Nephron (organoid): ENCODE measurements around the gene SLC39A6.

Source experiments
- H3K27ac Mint-ChIP-seq, 3 experiments: 2 replicates each; pipeline ENCODE4 v1.8.0; 2020; ENCODE audit warnings: mixed read lengths in 3 of 3, mild to moderate bottlenecking in 2 of 3, moderate library complexity in 1 of 3
- H3K27me3 Mint-ChIP-seq: 2 replicates; pipeline ENCODE4 v1.8.0; 2021; ENCODE audit warnings: low read depth, mild to moderate bottlenecking, moderate library complexity, mixed read lengths
- H3K36me3 Mint-ChIP-seq: 2 replicates; pipeline ENCODE4 v1.8.0; 2020; ENCODE audit warnings: low read depth, mixed read lengths
- H3K4me1 Mint-ChIP-seq: 2 replicates; pipeline ENCODE4 v1.8.0; 2020; ENCODE audit warnings: mixed read lengths
- H3K4me3 Mint-ChIP-seq, 3 experiments: 2 replicates each; pipeline ENCODE4 v1.8.0; 2020; ENCODE audit warnings: mild to moderate bottlenecking in 3 of 3, mixed read lengths in 3 of 3, moderate library complexity in 2 of 3
- H3K9me3 Mint-ChIP-seq: 2 replicates; pipeline ENCODE4 v1.8.0; 2020; ENCODE audit warnings: mixed read lengths
- TF ChIP-seq, protein P1 (sequence below), 3 experiments: fragments of 200-600 bp; sonication (generic); IDR thresholded peaks; one replicate each; pipeline ENCODE4 v1.5.0; 2021; ENCODE audit warnings: antibody characterized with exemption in 3 of 3; ENCODE audit not compliant: unreplicated experiment in 3 of 3

The SLC39A6 gene, protein sequence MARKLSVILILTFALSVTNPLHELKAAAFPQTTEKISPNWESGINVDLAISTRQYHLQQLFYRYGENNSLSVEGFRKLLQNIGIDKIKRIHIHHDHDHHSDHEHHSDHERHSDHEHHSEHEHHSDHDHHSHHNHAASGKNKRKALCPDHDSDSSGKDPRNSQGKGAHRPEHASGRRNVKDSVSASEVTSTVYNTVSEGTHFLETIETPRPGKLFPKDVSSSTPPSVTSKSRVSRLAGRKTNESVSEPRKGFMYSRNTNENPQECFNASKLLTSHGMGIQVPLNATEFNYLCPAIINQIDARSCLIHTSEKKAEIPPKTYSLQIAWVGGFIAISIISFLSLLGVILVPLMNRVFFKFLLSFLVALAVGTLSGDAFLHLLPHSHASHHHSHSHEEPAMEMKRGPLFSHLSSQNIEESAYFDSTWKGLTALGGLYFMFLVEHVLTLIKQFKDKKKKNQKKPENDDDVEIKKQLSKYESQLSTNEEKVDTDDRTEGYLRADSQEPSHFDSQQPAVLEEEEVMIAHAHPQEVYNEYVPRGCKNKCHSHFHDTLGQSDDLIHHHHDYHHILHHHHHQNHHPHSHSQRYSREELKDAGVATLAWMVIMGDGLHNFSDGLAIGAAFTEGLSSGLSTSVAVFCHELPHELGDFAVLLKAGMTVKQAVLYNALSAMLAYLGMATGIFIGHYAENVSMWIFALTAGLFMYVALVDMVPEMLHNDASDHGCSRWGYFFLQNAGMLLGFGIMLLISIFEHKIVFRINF

DNA sequence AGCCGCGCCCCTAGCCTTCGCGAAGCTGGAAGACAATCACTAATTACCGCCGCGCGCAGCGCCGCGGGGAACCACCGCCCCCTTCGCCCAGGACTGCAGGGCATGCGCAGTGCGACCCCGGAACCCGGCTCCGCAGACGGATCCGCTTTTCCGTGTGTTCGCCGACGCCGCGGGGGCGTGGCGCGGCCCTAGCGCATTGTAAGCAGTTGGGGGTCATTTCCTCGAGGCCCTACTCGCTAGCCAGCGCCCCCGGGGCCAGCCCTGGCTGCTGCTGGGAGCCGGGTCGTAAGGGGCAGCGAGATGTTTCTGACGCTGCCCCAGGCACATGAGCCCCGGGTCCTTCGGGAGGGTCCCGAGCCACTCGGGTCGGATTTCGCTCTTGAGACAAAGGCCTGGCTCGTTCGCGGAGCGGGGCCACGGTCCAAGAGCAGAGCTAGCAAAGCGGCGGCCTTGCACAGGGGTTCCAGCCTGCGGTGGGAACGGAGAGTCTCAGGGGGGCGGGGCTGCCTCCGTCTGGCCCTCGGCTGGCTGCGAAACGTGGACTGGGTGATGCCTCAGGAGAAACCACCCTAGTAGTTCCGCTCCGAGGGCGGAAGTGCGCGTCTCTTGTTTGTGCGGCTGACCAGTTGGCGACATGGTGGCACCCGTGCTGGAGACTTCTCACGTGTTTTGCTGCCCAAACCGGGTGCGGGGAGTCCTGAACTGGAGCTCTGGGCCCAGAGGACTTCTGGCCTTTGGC is at the start of gene SLC39A6, which contains the start of gene ELP2:
SLC39A6 (minus strand) TSS at position 41 of the 739 bp plus-strand sequence. CDS start 2,333 bp downstream, outside the sequence.
ELP2 (plus strand) TSS at position 600 of the 739 bp plus-strand sequence; CDS start at position 635, 35 bp downstream.
- peaks cover 34% of the 10 kb centered on the region for H3K4me1 Mint-ChIP-seq
- TF ChIP-seq, protein P1, sequence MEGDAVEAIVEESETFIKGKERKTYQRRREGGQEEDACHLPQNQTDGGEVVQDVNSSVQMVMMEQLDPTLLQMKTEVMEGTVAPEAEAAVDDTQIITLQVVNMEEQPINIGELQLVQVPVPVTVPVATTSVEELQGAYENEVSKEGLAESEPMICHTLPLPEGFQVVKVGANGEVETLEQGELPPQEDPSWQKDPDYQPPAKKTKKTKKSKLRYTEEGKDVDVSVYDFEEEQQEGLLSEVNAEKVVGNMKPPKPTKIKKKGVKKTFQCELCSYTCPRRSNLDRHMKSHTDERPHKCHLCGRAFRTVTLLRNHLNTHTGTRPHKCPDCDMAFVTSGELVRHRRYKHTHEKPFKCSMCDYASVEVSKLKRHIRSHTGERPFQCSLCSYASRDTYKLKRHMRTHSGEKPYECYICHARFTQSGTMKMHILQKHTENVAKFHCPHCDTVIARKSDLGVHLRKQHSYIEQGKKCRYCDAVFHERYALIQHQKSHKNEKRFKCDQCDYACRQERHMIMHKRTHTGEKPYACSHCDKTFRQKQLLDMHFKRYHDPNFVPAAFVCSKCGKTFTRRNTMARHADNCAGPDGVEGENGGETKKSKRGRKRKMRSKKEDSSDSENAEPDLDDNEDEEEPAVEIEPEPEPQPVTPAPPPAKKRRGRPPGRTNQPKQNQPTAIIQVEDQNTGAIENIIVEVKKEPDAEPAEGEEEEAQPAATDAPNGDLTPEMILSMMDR (IDR thresholded peaks at IDR 0.05; ENCODE audit: unreplicated experiment in 3 of 3): no peak
- H3K27ac Mint-ChIP-seq: peak within 1 kb of the TSS; percentile 98 to 99 (median 98)
- H3K4me3 Mint-ChIP-seq: peak within 1 kb of the TSS; percentile 90 to 96 (median 92)
- no peaks in the 10 kb centered on the region for H3K27me3 Mint-ChIP-seq
- H3K9me3 Mint-ChIP-seq: no peaks in the 10 kb centered on the region
- peaks cover 36% of the 10 kb centered on the region for H3K36me3 Mint-ChIP-seq

GRCh38 chr18:36177913-36178312 is 48.8 kb upstream of the SLC39A6 start:
- H3K27ac Mint-ChIP-seq: no peak overlapping the region
- no peak overlapping the region for H3K4me3 Mint-ChIP-seq
- peaks cover 1% of the 10 kb centered on the region for H3K27me3 Mint-ChIP-seq
- peaks cover 33% of the 10 kb centered on the region for H3K36me3 Mint-ChIP-seq
- no peaks in the 10 kb centered on the region for H3K9me3 Mint-ChIP-seq
- TF ChIP-seq, protein P1 (IDR thresholded peaks at IDR 0.05; ENCODE audit: unreplicated experiment in 3 of 3): no peak
- peaks cover 12% of the 10 kb centered on the region for H3K4me1 Mint-ChIP-seq

- H3K4me1 Mint-ChIP-seq: peaks cover 12% of the 10 kb centered on the region
- no peaks in the 10 kb centered on the region for H3K9me3 Mint-ChIP-seq
- no peaks in the 10 kb centered on the region for H3K27me3 Mint-ChIP-seq
- peaks cover 41% of the 10 kb centered on the region for H3K36me3 Mint-ChIP-seq
- H3K4me3 Mint-ChIP-seq: no peak overlapping the region
- no peak overlapping the region for H3K27ac Mint-ChIP-seq
- TF ChIP-seq, protein P1 (IDR thresholded peaks at IDR 0.05; ENCODE audit: unreplicated experiment in 3 of 3): no peak
These were observed 47.6 kb upstream of the SLC39A6 start for GRCh38 chr18:36176711-36177110.

DNA sequence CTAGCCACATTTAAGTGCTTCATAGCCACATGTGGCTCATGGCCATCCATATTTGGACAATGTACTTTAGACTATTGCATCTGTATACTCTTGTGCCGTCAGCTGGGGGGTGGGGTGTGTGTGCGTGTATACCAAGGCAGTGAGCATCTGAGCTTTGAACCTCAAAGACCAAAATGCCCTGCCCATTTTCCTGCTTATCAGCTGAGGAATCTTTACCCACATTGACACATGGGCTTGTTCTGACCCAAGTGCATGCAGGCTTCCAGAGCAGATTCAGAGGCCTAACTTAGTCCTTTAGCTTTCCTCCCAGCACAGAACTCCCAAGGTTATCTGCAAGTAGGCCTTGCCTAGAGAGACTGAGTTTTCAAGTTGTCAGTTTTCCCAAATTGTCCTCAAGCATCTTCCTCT is 47.0 kb upstream of the SLC39A6 start:
- Mint-ChIP-seq H3K27ac (no peak overlapping the region), H3K27me3 (no peaks in the 10 kb centered on the region), H3K4me3 (no peak overlapping the region), H3K36me3 (peaks cover 45% of the 10 kb centered on the region), H3K4me1 (peaks cover 12% of the 10 kb centered on the region), H3K9me3 (no peaks in the 10 kb centered on the region)
- TF ChIP-seq, protein P1 (IDR thresholded peaks at IDR 0.05; ENCODE audit: unreplicated experiment in 3 of 3): no peak

DNA sequence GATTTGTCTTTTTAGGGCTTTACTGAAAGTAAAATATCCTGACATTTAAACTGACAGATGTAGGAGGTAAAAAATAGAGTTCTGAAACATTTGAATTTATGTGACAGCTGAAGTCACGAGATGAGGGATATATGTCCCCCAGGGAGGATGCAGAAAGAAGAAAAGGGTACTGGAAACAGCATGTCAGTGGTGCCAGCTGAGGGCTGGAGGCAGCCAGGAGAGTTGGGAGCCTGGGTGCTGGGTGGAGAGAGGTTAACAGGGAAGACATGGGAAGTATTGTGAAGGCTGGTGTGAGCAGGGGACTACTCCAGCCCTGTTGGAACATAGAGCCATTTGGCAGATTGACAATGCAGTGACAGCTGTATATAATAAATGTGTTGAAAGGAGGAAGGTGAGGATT is 46.3 kb upstream of the SLC39A6 start:
- TF ChIP-seq, protein P1 (IDR thresholded peaks at IDR 0.05; ENCODE audit: unreplicated experiment in 3 of 3): no peak
- H3K9me3 Mint-ChIP-seq: no peaks in the 10 kb centered on the region

More for the DNA sequence above, 46.3 kb upstream of the SLC39A6 start:
- peaks cover 51% of the 10 kb centered on the region for H3K36me3 Mint-ChIP-seq
- no peak overlapping the region for H3K27ac Mint-ChIP-seq
- H3K27me3 Mint-ChIP-seq: no peaks in the 10 kb centered on the region
- H3K4me3 Mint-ChIP-seq: no peak overlapping the region
- peaks cover 10% of the 10 kb centered on the region for H3K4me1 Mint-ChIP-seq
